GM18870 (cell line): Measurements from ENCODE around the gene FAM169A.
"Not testable (repeated sequence)": the region's sequence is repeated elsewhere in the genome, so short reads cannot be mapped to it uniquely, and the experiment has no call there.

ENCODE experiments used
- ATAC-seq: cut with Tn5 transposase; IDR thresholded peaks from one replicate; pipeline ENCODE4 v1.9.1; 2021; ENCODE audit warnings: moderate library complexity; ENCODE audit not compliant: unreplicated experiment

Gene FAM169A

DNA sequence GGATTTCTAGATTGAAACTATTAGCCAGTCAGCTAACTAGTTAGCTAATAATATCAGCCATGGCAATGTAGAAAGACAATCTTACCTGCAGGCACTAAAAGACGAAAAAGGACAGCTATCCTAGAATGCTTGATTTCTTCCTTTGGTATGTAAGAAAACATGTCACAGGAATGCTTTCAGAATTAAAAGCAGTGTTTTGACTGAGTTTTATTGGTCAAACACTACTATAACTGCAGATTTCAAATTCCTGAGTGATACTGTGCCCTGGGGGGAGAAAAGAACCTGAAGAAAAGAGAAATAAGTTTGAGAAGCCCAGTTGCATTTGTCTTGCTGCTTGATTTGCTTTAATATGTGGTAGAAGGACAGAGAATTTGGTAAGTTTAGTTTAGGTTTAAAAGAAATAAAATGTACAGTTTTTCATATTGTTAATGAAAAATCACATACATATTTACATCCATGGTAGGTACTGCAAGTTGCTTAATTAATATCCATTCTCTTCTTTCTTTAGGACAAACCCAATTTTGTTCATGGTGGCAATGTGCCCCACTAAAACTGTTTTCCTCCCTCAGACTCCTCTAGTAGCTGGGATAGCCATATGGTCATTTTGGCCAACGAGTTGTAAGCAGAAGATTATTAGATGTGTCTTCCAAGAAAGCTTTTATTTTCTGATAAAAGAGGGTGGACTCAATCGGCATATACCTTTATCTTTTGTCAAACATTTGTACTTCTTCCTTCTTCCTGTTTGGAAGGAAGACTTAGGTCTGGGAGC is 4.3 kb upstream of the FAM169A start:
- ATAC-seq: no peak

DNA sequence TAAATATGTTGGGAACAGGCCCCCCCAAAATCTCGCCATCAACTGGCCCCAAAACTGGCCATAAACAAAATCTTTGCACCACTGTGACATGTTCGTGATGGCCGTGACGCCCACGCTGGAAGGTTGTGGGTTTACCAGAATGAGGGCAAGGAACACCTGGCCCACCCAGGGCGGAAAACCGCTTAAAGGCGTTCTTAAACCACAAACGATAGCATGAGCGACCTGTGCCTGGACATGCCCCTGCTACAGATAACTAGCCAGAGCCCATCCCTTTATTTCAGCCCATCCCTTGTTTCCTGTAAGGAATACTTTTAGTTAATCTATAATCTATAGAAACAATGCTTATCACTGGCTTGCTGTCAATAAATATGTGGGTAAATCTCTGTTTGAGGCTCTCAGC is 3.2 kb upstream of the FAM169A start:
- ATAC-seq: not testable (repeated sequence)

DNA sequence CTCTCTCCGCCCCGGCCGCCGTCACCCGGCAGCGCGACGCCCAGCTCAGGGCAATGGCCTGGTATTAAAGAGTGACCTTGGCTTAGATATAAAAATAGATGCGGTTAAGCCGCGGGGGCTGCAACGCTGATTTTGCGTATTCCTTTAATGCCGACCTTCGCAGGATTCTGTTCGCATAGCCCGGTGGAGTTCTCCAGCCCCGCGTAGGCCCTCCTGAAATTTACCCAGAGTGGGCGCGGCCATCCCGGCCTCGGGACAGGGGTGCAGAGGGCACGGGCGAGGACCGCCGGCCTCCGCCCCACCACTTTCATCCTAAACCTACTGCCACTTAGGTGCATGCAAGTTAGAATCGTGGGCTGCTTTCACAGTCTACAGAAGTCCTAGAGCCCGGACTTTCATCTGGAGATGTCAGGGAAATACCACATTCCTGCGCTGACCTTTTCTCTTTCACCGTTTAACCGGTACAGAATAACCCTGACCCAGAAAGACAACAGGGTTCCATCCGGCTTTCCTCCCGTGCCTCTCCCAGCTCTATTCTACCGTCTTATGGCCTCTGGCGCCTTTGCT is 492 bp upstream of the FAM169A start:
- ATAC-seq: no peak

DNA sequence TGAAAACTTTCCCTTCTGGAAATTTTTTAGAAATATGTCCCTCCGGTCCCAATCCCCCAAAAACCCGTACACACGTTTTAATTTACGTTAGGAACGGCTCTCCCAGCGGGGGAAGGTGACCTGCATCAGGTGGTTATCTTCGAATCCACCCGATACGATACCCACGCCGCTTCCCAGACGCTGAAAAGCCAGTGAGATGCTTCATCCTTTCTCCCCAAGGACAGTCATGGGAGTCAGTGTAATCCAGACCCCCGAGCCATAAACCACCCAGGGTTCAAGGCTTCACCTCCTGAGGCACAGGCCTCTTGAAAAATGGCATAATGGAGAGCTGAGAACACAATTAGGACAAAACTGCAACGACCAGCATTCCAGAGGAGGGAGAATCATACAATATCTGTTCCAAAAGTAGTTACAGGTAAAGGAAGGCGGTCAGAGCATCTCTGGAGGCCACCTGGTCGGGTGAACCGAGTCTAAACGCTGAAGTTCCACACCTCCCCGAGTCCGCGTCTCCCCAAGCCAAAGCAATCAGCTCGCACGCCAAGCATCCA is 857 bp downstream of the FAM169A start:
- ATAC-seq: no peak

DNA sequence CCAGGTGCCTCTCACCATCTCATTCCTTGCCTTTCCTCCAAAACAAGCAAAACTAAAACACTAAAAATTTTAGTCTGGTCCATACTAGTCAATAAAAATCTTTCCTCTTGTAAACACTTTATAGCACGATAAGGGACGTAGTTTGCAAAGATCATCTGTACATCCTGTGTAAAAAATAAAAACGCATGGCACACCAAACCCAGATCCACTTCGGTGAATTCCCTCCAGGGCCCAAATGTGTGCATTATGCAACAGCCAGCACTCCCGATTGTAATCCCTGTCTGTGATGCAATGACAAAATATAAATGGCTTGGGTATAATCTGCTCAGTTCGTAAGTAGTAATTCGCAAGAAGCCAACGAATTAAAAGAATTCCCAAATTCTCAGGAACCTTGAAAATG is 1.4 kb downstream of the FAM169A start:
- ATAC-seq: no peak

DNA sequence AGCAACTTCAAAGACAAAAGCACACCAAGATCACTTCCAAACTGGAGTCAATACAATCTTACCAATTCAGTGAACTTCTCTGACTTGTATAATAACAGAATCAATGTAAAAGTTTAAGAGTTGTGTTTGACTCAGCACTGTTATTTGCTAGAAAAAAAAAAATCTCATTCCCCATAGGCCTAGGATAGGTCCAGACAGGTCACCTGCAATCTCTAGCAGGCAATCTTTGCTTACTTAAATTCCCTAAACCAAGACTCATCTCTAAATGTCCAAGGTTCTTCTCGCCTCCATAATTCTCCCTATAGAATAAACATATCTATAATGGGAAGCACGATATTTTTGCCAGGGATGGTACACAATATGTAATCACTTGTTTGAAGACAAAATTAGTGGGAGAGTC is 2.5 kb downstream of the FAM169A start:
- ATAC-seq: no peak

DNA sequence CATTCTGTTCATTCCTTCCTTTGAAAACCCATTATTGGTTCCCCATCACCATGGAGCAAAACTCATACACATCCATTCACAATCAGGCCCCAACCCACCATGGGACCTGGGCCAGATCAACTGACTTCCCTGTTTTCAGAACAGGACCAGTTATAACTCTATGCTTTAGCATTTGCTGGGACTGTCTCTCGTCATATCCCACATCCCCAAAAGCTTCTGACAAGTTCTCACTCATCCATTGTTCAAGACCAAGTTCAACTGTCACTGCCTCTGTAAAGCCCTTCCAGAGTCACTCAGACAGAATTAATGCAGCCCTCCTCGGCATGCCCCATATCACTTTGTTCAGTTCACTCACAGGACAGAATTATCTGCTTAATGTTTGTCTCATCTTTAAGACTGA is 4.0 kb downstream of the FAM169A start:
- no peak for ATAC-seq

DNA sequence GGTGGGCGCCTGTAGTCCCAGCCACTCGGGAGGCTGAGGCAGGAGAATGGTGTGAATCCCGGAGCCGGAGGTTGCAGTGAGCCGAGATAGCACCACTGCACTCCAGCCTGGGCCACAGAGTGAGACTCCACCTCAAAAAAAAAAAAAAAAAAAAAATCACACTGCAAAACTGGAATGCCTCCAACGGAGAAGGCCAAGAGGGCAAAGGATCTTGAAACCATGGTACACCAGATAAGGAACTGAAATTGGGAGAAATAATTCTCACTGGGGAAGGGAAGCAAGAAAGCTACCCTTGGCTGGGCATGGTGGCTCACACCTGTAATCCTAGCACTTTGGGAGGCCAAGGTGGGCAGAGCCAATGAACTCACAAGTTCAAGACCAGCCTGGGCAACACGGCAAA is 9.2 kb downstream of the FAM169A start:
- not testable (repeated sequence) for ATAC-seq

DNA sequence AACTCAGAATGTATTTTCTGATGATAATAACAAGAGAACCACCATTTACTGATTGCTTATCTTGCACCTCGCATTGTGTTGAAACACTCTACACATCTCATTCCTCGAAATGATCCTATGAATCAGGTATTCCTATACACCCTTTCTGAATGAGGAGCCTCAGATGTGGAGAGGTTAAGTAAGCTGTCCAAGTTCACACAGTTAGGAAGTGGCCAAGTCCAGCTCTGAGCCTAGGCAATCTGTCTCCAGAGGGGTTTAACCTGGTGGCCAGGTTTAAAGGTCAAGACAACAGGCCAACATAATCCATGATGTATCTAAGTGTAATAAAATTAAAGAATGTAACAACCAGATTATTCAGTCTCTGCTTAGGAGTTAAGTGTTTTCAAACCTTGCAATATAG is 12.9 kb downstream of the FAM169A start:
- ATAC-seq: no peak

DNA sequence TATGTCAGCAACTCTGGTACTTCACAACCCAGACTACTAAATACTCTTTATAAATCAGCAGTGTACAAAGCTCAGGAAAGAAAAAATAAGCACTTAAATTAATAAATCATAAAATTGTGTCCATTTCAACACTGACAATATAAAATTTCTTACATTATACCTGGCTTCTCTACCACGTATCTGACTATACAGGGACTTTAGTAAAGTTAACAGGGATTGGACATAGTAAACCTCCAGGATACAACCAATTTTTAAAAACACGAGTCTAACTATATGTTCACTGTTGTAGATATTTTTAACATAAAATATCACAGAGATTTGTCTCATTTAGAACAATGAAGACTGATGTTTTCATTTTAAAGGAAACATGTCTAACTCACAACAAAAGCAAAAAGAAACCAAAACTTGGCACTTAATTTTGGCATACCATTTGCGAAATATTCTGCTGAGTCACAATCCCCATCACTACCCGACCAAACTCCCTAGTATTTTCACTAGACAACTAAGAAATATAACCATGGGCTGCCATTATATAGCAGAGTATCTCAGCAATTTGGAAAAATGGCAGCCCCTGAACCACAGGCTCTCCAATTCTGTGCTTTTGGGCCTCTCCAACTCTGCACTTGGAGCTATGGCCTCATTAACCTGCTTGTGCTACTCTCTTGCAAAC is 14.4 kb downstream of the FAM169A start:
- no peak for ATAC-seq

DNA sequence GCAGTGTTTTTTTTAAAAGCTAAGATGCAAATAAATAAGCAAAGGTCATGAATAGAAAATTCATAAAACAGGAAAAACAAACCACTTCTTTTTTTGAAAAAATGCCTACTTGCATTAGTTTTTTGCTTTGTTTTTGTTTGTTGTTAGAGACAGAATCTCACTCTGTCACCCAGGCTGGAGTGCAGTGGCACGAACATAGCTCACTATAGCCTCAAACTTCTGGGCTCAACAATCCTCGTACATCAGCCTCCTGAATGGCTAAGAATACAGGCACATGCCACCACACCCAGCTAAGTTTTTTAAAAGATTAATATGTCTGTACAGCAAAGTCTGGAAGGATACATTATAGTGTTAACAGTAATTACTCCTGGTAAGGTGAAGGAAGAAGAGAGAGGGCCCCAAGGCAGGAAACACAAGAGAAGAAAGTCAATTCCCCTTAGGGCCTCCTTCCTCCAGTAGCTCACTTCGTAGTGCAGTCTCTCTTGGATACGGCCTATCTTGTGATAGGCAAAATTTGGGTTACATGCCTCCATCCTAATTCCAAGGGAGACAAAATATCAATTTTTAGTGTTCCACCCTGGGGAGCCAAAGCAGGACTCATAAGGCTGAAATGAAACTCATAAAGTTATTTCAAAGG is 15.3 kb downstream of the FAM169A start:
- ATAC-seq: no peak

DNA sequence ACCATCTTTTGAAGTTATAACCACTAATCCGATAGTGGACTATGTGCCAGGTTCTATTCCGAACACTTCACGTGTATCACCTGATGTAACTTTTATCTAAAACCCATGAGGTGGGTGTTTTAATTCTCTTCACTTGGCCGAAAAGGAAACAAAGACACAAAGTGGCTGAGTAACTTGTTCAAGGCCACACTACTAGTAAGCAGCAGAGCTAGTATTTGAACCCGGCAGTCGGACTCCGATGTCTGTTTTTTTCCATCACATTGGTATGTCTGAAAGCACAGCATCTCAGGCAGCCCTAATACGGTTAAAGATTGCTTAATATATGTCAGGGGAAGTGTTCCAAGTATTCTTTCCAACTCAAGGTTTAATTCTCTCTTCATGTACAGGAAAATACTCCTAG is 16.2 kb downstream of the FAM169A start:
- ATAC-seq: no peak

DNA sequence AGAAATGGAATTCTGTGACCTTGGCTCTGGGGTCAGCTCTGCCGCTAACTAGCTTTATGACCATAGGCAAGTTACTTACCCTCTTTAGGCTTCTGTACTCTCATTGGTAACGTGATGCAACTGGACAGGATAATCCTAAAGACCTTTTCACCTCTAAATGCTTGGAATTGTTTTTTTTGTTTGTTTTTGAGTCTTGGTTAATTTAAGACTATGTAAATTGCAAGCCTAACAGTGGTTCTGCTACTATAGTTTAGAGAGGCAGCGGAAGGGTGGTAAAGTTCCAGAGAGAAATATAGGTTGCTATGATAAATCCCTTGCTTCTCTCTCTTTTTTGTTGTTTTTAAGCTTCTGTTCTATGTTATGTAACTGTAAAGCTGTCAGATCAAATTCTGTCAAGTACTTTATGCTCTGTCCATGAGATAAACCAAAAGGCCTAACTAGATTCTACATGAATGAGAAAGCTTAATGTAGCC is 17.6 kb downstream of the FAM169A start:
- no peak for ATAC-seq

DNA sequence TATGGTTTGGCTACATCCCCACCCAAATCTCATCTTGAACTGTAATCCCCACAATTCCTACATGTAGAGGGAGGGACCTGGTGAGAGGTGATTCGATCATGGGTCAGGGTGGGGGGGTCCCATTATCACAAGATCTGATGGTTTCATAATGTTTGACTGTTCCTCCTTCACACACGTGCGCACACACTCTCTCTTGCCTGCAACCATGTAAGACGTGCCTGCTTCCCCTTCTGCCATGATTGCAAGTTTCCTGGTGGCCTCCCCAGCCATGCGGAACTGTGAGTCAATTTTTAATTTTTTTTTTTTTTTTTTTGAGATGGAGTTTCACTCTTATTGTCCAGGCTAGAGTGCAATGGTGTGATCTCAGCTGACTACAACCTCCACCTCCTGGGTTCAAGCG is 27.0 kb downstream of the FAM169A start:
- no peak for ATAC-seq

DNA sequence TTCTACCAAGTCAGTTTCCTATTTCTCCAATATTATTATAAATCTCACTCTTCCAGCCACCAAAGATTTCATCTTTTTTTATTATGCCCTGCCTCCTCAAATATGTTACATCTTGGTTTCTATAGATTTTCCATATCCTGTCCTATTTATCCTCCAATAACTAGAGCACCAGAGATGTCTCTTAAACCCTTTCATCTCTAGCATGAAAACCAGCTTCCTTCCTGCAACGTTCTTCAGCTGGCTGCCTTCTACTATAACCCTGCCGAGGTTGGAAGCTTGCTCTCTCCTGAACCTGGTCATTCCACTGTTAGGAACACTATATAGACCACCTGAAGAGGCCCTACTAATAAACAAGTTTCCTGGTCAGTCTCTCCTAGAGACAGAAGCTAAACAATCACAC is 27.9 kb downstream of the FAM169A start:
- no peak for ATAC-seq

DNA sequence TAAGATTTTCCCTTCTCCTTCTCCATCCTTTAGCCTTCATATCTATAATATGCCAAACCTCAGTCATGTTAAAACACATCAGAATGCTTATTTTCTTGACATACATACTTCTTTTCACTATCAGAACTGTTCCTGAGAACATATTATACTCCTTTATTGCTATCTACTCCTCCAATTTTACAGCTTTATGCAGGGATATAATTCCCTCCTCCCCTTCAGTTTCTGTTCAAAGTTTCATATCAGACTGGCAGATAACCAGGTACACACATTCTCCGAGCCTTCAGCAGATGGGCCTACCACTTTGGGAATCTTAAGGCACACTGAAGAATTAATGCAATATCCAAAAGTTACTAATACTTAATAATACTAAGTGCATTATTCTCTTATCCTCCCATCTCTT is 29.1 kb downstream of the FAM169A start:
- no peak for ATAC-seq

DNA sequence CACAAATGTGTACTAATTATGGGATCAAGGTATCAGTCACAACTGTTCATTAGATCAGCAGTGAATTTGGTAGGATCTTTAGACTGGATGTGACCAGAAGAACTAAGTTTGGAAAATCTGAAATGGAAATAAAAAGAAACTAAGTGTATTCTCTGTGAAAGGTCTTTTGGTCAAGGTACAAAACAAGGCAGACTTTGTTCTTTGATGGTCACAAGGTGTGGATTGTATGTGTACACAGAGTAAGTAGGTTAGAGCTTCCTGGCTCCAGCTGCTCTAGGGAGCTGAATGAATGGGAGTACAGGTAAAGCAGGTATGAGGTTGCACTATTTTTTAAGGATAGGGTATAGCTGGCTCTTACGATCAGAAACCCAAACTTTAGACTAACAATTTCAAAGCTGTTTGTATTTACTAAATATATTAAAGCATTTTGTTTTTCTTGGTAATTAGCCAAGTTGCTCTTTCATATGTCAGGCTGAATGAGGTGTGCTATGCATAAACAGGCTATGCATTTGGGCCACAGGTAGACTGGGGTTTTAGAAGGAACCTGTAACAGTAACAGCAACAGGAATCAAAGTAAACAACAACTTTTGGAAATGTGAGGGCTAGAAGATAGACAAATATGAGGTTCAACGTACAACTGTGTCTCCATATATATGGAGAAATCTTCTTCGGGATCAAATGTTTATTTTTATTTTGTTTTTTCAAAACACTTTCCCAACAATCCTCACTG is 32.5 kb downstream of the FAM169A start:
- ATAC-seq: no peak

DNA sequence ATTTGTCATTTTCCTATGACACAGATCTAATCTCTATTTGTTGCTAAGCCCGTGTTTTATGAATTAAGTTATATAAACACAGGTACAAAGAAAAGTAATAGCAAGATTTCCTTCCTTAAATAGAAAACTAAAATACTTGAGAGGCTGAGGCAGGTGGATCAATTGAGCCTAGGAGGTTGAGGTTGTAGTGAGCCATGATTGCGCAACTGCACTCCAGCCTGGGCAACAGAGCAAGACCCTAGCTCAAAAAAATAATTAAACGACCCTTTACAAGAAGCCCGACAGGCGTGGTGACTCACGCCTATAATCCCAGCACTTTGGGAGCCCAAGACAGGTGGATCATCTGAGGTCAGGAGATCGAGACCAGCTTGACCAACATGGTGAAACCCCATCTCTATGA is 36.8 kb downstream of the FAM169A start:
- no peak for ATAC-seq

DNA sequence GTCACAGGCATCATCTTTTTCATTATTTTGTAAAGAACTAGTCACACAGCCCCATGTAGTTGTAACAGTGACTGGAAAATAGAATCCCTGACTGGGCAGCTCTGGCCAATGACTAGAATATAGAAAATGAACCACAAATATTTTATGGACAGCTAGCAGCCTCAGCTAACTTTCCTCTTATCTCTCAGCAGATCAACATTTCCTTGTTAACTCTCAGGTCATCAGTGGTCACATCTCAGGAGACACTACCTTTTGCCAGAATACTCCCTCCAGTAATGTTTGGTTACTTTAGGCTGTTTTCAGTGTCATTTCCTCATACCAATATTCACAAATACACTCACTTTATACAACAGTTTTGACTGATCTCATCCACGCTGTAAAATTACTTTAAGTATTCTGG is 43.9 kb downstream of the FAM169A start:
- no peak for ATAC-seq

DNA sequence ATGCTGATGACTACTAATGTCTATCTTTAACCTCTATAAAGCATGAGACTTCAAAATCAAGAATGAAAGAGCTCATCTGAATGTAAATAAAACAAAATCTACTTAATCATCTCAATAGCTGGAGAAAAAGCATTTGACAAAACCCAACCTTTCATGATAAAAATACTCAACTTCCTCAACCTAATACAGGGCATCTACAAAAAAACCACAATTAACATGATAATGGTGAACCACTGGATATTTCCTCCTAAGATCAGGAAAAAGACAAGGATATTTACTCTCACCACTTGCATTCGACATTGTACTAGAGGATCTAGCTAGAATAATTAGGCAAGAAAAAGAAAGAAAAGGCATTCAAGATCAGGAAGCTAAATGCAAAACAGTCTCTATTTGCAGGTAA is 49.3 kb downstream of the FAM169A start:
- ATAC-seq: no peak

DNA sequence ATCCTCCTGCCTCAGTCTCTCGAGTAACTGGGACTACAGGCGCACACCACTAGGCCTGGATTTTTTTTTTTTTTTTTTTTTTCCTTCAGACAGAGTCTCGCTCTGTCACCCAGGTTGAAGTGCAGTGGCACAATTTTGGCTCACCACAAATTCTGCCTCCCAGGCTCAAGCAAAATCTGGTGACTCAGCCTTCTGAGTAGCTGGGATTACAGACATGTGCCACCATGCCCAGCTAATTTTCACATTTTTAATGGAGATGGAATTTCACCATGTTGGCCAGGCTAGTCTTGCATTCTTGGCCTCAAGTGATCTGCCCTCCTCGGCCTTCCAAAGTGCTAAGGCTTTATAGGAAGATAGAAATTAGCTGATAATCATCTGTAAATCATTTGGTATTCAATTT is 55.3 kb downstream of the FAM169A start:
- no peak for ATAC-seq
